WTC11 (cell line): ENCODE measurements around the gene RTN4.
"Not testable (repeated sequence)": the region's sequence is repeated elsewhere in the genome, so short reads cannot be mapped to it uniquely, and the experiment has no call there.

Source experiments
- CTCF ChIP-seq: fragments of 200-600 bp; IDR thresholded peaks from 2 replicates; pipeline ENCODE4 v1.8.0; 2022; ENCODE audit warnings: antibody characterized with exemption
- HMGXB4 ChIP-seq: sonication (generic); formaldehyde crosslinking; IDR thresholded peaks from 2 replicates; pipeline ENCODE4 v1.8.1; 2023; ENCODE audit warnings: mild to moderate bottlenecking, moderate library complexity, missing genetic modification reagents
- JUN ChIP-seq: sonication (generic); formaldehyde crosslinking; IDR thresholded peaks from 2 replicates; pipeline ENCODE4 v1.8.0; 2023; ENCODE audit warnings: mild to moderate bottlenecking, missing genetic modification reagents
- SP1 ChIP-seq: sonication (generic); formaldehyde crosslinking; conservative IDR thresholded peaks from 2 replicates; pipeline ENCODE4 v1.8.1; 2022; ENCODE audit warnings: missing genetic modification reagents
- TF ChIP-seq, protein P1 (sequence below): sonication (generic); formaldehyde crosslinking; IDR thresholded peaks from 2 replicates; pipeline ENCODE4 v1.8.1; 2023; ENCODE audit warnings: mild to moderate bottlenecking, missing genetic modification reagents
- TF ChIP-seq, protein P2 (sequence below): sonication (generic); formaldehyde crosslinking; IDR thresholded peaks from 2 replicates; pipeline ENCODE4 v1.8.0; 2022; ENCODE audit warnings: mild to moderate bottlenecking, missing genetic modification reagents

GRCh38 chr2:55076019-55076418 is 25.8 kb upstream of the RTN4 start:
- TF ChIP-seq, protein P1, sequence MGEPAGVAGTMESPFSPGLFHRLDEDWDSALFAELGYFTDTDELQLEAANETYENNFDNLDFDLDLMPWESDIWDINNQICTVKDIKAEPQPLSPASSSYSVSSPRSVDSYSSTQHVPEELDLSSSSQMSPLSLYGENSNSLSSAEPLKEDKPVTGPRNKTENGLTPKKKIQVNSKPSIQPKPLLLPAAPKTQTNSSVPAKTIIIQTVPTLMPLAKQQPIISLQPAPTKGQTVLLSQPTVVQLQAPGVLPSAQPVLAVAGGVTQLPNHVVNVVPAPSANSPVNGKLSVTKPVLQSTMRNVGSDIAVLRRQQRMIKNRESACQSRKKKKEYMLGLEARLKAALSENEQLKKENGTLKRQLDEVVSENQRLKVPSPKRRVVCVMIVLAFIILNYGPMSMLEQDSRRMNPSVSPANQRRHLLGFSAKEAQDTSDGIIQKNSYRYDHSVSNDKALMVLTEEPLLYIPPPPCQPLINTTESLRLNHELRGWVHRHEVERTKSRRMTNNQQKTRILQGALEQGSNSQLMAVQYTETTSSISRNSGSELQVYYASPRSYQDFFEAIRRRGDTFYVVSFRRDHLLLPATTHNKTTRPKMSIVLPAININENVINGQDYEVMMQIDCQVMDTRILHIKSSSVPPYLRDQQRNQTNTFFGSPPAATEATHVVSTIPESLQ (CRISPR knock-in tag), result not testable (repeated sequence)
- TF ChIP-seq CTCF, JUN, SP1, HMGXB4: not testable (repeated sequence)
- TF ChIP-seq, protein P2, sequence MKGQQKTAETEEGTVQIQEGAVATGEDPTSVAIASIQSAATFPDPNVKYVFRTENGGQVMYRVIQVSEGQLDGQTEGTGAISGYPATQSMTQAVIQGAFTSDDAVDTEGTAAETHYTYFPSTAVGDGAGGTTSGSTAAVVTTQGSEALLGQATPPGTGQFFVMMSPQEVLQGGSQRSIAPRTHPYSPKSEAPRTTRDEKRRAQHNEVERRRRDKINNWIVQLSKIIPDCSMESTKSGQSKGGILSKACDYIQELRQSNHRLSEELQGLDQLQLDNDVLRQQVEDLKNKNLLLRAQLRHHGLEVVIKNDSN (CRISPR knock-in tag), result not testable (repeated sequence)
